Measurements from ENCODE around the gene CCDC12.

The CCDC12 gene

GRCh38 chr3:46885612-46886011 lies 90.9 kb downstream of the CCDC12 start:
- DNase-seq = no peak

- DNase-seq = no peak
Measured at GRCh38 chr3:46884929-46885328, 91.6 kb downstream of the CCDC12 start.

DNA sequence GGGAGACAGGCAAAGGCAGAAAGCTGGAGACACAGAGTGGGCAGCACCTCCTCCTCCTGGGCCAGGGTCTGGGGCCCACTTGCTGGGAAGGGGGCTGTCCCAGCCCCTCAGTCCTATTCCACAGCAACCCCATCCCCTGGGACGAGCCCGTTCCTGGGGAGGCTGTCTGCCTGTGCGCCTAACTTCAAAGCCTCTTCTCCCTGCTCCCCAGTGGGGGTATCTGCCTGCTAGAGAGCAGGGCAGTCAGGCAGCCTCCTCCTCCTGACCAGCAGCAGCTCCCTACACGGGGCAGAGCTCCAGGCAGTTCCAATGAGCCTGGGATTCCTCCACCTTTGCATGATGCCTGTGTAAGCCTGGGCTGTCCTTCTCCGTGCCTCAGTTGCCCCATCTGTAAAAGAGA lies 92.1 kb downstream of the CCDC12 start:
- DNase-seq = no peak

GRCh38 chr3:46883830-46884185 lies 92.7 kb downstream of the CCDC12 start:
- no peak for DNase-seq

DNA sequence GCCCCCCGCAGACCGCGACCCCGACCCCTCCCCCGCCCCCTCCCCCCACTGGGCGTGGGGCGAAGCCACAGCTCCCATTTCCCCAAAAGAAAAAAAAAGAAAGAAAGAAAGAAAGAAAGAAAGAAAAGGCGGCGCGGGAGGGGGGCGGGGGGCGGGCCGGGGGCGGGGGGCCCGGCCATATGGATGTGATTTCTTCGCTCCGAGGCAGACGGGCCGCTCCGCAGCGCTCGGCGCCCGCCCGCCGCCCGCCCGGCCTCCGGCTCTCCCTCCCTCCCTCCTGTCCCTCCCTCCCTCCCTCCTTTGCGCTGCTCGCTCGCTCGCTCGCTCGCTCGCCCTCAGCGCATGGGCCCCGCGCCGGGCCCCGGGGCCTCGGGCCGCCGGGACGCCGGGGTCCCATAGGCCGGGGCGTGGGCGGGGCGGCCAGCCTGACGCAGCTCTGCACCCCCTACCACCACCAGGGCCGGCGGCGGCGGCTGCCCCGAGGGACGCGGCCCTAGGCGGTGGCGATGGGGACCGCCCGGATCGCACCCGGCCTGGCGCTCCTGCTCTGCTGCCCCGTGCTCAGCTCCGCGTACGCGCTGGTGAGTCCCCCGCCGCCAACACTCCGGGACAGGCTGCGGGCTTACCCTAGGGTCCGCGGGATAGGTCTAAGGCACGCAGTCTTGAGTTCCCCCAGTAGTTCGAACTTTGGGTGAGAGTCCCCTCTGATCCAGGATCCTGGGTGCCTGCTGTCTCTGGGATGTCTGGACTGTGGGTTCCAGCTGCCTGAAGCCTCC lies 93.3 kb downstream of the CCDC12 start:
- no peak for DNase-seq

DNA sequence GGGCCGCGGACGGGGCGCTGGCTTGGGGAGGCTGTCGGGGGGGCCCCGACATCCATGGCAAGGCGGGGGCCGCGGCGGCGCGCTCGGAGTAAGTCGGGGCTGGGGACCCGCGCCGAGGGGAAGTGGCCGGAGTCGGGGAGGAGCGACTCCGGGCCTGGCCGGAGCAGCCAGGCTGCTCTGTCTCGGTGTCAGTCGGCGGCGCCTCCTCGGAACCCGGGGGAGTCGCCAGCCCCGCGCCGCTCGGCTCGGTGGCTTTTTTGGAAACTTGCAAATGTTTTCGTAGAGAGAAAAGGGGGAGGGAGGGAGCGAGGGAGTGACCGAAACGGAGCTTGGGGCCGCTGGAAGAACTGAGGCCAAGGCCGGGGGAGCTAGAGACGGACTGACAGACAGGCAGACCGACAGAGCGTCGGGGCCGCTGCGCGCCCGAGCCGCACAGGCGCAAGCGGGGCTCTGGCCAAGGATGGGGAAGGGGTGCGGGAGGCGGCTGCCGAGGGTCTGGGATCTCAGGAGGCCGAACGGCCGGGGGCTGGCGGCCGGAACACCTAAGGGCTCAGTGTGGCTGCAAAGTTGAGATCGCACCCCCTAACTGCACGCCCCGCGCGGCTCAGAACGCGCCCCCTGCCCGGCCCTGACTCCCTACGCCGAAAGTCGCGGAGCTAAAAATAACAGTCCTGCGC lies 94.0 kb downstream of the CCDC12 start:
- no peak for DNase-seq

GRCh38 chr3:46881596-46882376 lies 94.8 kb downstream of the CCDC12 start:
- no peak for DNase-seq

DNA sequence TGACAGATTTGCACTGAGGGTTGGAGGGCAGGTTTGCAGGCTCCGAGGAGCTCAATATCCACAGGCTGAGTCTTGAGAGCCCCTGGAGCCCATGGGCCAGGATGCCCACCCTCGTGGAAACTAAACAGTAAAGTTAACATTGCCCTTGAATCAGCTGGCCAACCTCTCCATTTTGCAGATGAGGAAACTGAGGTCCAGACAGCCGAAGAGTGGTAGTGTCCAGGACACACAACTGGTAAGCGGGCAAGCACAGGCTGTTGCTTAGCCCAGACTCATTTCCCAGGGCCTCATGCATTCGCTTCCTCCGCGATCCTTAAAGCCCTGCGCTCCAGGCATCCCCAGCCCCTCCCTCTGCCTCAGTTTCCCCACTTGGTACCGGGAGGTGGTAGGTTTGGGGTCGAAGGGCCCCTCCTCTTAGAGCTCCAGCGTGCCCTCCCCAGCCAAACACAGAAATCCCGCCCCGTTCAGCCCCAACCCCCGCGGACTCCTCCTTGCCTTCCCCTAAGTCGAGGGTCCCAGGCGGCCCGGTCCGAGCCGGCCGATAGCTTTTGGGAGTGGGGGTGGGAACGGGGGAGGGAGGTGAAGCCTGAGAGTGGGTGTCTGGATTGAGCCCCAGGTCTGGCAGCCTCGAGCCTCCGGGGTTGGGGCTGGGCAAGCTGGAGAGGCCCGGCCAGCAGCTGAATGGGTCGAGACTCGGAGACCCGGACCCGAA lies 95.5 kb downstream of the CCDC12 start:
- DNase-seq = no peak

DNA sequence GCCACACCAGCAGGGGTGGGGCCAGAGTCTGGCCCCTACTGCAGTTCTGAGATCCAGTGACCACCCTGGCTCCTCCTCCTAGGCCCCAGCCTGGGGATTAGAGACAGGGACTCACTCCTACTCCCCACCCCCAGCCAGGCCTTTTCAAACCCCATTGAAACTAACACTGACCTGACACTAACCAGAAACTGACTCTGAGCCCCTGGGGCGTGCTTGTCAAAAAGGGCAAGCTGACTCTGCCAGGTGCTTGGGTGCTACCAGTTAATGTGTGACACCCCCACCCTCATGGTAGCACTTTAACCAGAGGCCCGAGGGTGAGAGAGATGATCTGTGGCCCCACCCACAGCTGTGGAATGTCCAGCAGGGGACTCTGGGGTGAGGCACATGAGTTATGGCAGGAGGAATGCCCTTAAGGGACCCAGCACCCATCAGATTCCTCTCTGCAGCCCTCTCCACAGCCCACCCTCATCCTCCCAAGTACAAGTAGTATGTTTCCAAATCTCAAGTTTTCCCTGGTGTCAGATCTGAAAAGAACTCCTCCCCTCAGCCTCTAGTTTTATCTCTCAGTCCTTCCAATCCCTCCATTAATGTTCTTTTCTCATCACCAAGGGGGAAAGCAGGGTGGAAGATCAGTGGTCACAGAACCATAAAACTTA lies 97.6 kb downstream of the CCDC12 start:
- DNase-seq = no peak

- DNase-seq = no peak
Measured at GRCh38 chr3:46877406-46878125, 99.0 kb downstream of the CCDC12 start, which contains the start of gene PTH1R. PTH1R (plus strand) TSS chr3:46877721; CDS start chr3:46883560, 5,839 bp downstream.

DNA sequence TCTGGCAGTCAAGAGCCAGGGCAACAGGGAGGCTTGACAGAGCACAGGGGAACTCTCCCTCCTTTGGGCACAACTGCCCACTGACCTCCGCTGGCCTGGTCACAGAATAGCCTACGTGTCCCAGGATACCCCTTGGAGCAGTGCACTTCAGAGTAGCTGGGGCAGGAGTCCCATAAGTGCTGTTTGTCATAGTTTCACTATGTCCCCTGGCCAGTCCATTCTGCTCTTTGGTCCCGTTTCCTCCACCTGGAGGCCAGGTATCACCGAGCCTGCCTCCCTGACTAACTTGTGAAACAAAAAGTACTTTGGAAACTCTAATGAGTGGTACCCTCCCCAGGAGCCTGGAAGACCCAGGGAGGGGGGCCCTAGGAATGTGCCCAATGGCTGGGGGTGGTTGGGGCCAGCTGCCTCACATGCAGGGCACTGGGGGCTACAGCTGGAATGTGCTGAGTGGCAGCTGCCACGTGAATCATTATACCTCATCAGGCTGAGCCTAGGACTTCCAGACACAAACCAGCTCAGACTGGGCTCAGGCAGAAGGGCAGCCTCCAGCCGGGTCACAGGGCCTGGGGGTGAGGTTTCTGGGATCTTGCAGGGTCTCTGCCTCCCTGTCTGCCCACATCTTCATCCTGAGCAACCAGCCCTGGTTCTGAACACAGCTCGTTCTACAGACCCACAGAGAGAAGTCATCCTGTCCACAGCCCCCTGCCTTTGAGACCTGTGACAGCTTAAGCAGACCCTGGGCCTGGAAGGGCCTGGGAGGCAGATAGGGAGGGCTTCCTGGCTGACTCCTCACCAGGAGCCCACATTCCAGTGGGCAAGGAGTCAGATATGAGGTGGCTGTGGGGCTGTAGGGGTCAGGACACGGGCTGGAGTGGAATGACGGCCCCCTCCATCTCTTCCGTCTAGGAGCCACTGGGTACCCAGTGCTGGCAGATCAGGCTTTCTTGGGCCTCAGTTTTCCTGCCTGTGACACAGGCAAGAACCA lies 99.9 kb downstream of the CCDC12 start:
- no peak for DNase-seq

- no peak for DNase-seq
Measured at GRCh38 chr3:46875560-46875959, 101.0 kb downstream of the CCDC12 start.

- DNase-seq = no peak
Measured at GRCh38 chr3:46874430-46874829, 102.1 kb downstream of the CCDC12 start.

DNA sequence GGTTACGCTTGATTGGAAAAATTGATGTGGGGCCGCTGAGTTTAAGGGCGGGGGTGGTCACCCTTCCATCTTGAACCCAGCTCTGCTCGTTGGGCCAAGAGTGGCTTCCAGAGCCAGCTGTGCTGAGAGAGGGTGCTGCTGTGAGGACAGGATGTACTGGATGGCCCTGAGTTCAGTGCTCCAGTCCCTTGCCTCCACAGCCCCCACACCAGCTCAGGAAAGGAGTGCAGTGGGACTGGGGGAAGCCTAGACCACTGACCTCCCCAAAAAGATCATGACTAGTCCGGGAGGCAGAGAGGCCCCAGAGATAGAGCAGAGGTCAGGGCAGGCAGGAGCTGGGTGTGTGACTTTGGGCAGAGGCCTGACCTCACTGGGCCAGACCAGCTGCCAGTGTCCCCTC lies 103.0 kb downstream of the CCDC12 start:
- DNase-seq = no peak

All from NCI-H1092 (cell line).